ENCODE measurements around the gene NDST4.

GRCh38 chr4:114860786-114861185 lies 252.6 kb downstream of the NDST4 start:
- TF ChIP-seq CTCF (conservative IDR thresholded peaks at IDR 0.05; ENCODE audit: low read depth, low read length) (no peak), POLR2A (IDR thresholded peaks at IDR 0.05; ENCODE audit: low read depth, low read length) (no peak)
